NCI-H226 (cell line): ENCODE data around the gene SATB2.

Source experiments
- DNase-seq: peaks from one replicate; pipeline ENCODE4 v3.0.0-alpha.2; 2015

The SATB2 gene

GRCh38 chr2:199228887-199229819, 228.6 kb downstream of the SATB2 start:
- peak; percentile 63 for DNase-seq

- peak; percentile 47 for DNase-seq
These were observed 233.9 kb downstream of the SATB2 start for GRCh38 chr2:199223791-199224190.

- no peak for DNase-seq
These were observed 236.8 kb downstream of the SATB2 start for GRCh38 chr2:199220920-199221319.

GRCh38 chr2:199219551-199219950, 238.2 kb downstream of the SATB2 start:
- DNase-seq: no peak
